Upper lobe of left lung (tissue), 6 donors: Measurements from ENCODE around the gene UBE2N. TPM values are rescaled to one million over a fixed set of nuclear protein-coding genes. Genes with fewer than 3 reads are reported as not detected.

Experiments used
- ATAC-seq, 2 donors: fragments of 200-7000 bp; cut with Tn5 transposase; one replicate each; pipeline ENCODE4 v1.9.1; 2022; ENCODE audit warnings: mild to moderate bottlenecking in 2 of 2, moderate library complexity in 2 of 2; ENCODE audit not compliant: low FRiP score in 2 of 2
- DNase-seq, 2 donors: peaks; one replicate each; pipeline ENCODE4 v3.0.0-alpha.2; 2019 to 2020
- H3K27ac ChIP-seq, 4 donors: fragments of 200-600 bp; sonication (generic); one replicate each; pipeline ENCODE4 v1.5.1; 2016 to 2019
- H3K27me3 ChIP-seq, 4 donors: fragments of 200-600 bp; sonication (generic); one replicate each; pipeline ENCODE4 v1.5.1; 2017 to 2019
- H3K36me3 ChIP-seq, 4 donors: fragments of 200-600 bp; sonication (generic); one replicate each; pipeline ENCODE4 v1.5.1; 2016 to 2019
- H3K4me1 ChIP-seq, 4 donors: fragments of 200-600 bp; sonication (generic); one replicate each; pipeline ENCODE4 v1.5.1; 2018 to 2019
- H3K4me3 ChIP-seq, 4 donors: fragments of 200-600 bp; sonication (generic); one replicate each; pipeline ENCODE4 v1.5.1; 2017 to 2019; ENCODE audit warnings: mild to moderate bottlenecking in 2 of 4, moderate library complexity in 1 of 4
- H3K9me3 ChIP-seq, 4 donors: fragments of 200-600 bp; sonication (generic); one replicate each; pipeline ENCODE4 v1.5.1; 2018 to 2019
- CTCF ChIP-seq, 6 experiments: fragments of 450-650 bp in 4 of 6; fragments of 200-600 bp in 2 of 6; sonication (generic) in 2 of 6; IDR thresholded peaks; one replicate each; pipeline ENCODE4 v1.5.1; 2016 to 2019; ENCODE audit warnings: antibody characterized with exemption in 6 of 6
- EP300 ChIP-seq, 4 donors: sonication (generic); formaldehyde crosslinking; IDR thresholded peaks; one replicate each; pipeline ENCODE4 v1.5.1; 2017; ENCODE audit warnings: antibody characterized with exemption in 4 of 4, control low read depth in 2 of 4
- POLR2A ChIP-seq, 4 donors: fragments of 450-650 bp; IDR thresholded peaks; one replicate each; pipeline ENCODE4 v1.5.1; 2016 to 2017; ENCODE audit warnings: antibody characterized with exemption in 4 of 4, mild to moderate bottlenecking in 2 of 4
- POLR2AphosphoS5 ChIP-seq, 2 donors: sonication (generic); formaldehyde crosslinking; IDR thresholded peaks; one replicate each; pipeline ENCODE4 v1.5.1; 2017; ENCODE audit warnings: antibody characterized with exemption in 2 of 2
- WGBS, 2 donors: methylation state at CpG; one replicate each; pipeline ENCODE4 v1.1.5; 2017 to 2018; 5-methylcytosine and 5-hydroxymethylcytosine counted together
- total RNA-seq, 6 donors: library from RNA; depleted of rRNA in 4 of 6; stranded (reverse); fragments of >200 nt in 4 of 6; gene quantifications; one replicate each; pipeline versions ENCODE4 v1.1.0 to v1.2.1, GENCODE V29; 2016 to 2021
- donor health status: DM: no; HTN: no; CAD: no; lungs with moderate emphysema.
- donor health status: DM: no; HTN: yes; CAD: no; lungs with severe emphysema.

Gene UBE2N
- total RNA-seq, 6 donors from 2014 or later, result 10.0 to 78.1 (median 46.3) TPM

- Histone ChIP-seq H3K9me3 (no peaks in the 10 kb centered on the region), H3K27me3 (no peaks in the 10 kb centered on the region), H3K36me3 (no peaks in the 10 kb centered on the region), H3K27ac (peak overlapping the region in 2 of 4 donors; percentile 14 to 49), H3K4me3 (no peak overlapping the region), H3K4me1 (peaks cover 42 to 62% (median 57%) of the 10 kb centered on the region in 4 donors)
- 62 to 72% methylated on average over 5 of the region's 5 CpGs for WGBS, 2 donors
- peak in 1 of 2 donors; percentile 71 for ATAC-seq
- no peak for TF ChIP-seq POLR2AphosphoS5 (IDR thresholded peaks at IDR 0.05)
- no peak for TF ChIP-seq POLR2A (IDR thresholded peaks at IDR 0.05)
- no peak for TF ChIP-seq EP300 (IDR thresholded peaks at IDR 0.05)
- no peak for TF ChIP-seq CTCF (IDR thresholded peaks at IDR 0.05)
- no peak for DNase-seq
Measured at GRCh38 chr12:93427779-93428564, 13.8 kb downstream of the UBE2N start.

- no peaks in the 10 kb centered on the region for H3K36me3 ChIP-seq
- no peaks in the 10 kb centered on the region for H3K9me3 ChIP-seq
- TF ChIP-seq EP300 (IDR thresholded peaks at IDR 0.05) (no peak), POLR2AphosphoS5 (IDR thresholded peaks at IDR 0.05) (no peak), CTCF (IDR thresholded peaks at IDR 0.05) (no peak), POLR2A (IDR thresholded peaks at IDR 0.05) (no peak)
- peak overlapping the region in 2 of 4 donors; percentile 58 to 60 for H3K27ac ChIP-seq
- ATAC-seq (no peak), DNase-seq (no peak)
- H3K4me3 ChIP-seq, result no peak overlapping the region
- WGBS, 2 donors, result 14 to 31% methylated on average over 1 of the region's 1 CpG
- H3K4me1 ChIP-seq, result peaks cover 48 to 69% (median 63%) of the 10 kb centered on the region in 4 donors
- H3K27me3 ChIP-seq, result no peaks in the 10 kb centered on the region
Measured at GRCh38 chr12:93426412-93426805, 15.3 kb downstream of the UBE2N start.

- H3K4me1 ChIP-seq, result peaks cover 53 to 75% (median 60%) of the 10 kb centered on the region in 4 donors
Measured at GRCh38 chr12:93425736-93426411, 15.9 kb downstream of the UBE2N start.

GRCh38 chr12:93422050-93422449 is 19.7 kb downstream of the UBE2N start:
- Histone ChIP-seq H3K9me3 (no peaks in the 10 kb centered on the region), H3K4me1 (peaks cover 45 to 50% (median 48%) of the 10 kb centered on the region in 4 donors), H3K27me3 (no peaks in the 10 kb centered on the region), H3K27ac (no peak overlapping the region), H3K36me3 (no peaks in the 10 kb centered on the region), H3K4me3 (no peak overlapping the region)
- DNase-seq, result no peak
- no peak for ATAC-seq
- TF ChIP-seq POLR2A (IDR thresholded peaks at IDR 0.05) (no peak), POLR2AphosphoS5 (IDR thresholded peaks at IDR 0.05) (no peak), CTCF (IDR thresholded peaks at IDR 0.05) (no peak), EP300 (IDR thresholded peaks at IDR 0.05) (no peak)
- WGBS, 2 donors, result 44 to 54% methylated on average over 2 of the region's 2 CpGs

More at GRCh38 chr12:93425736-93426411, 15.9 kb downstream of the UBE2N start:
- TF ChIP-seq POLR2AphosphoS5 (IDR thresholded peaks at IDR 0.05), result no peak
- no peak for TF ChIP-seq CTCF (IDR thresholded peaks at IDR 0.05)
- no peak for TF ChIP-seq POLR2A (IDR thresholded peaks at IDR 0.05)
- TF ChIP-seq EP300 (IDR thresholded peaks at IDR 0.05), result no peak
- WGBS, 2 donors, result 46 to 54% methylated on average over 7 to 8 of the region's 8 CpGs
- H3K36me3 ChIP-seq, result no peaks in the 10 kb centered on the region
- no peaks in the 10 kb centered on the region for H3K27me3 ChIP-seq
- ATAC-seq (no peak), DNase-seq (no peak)
- no peak overlapping the region for H3K4me3 ChIP-seq
- no peaks in the 10 kb centered on the region for H3K9me3 ChIP-seq
- H3K27ac ChIP-seq, result peak overlapping the region in 2 of 4 donors; percentile 58 to 60
